GM19043 (cell line): ENCODE measurements around the gene DHRS13.
A peak's percentile ranks its signal among the peaks of the same experiment; 100 is the strongest.
"Not testable (repeated sequence)": the region's sequence is repeated elsewhere in the genome, so short reads cannot be mapped to it uniquely, and the experiment has no call there.

Experiments
- ATAC-seq: cut with Tn5 transposase; IDR thresholded peaks from one replicate; pipeline ENCODE4 v1.9.1; 2021; ENCODE audit warnings: low read depth; ENCODE audit not compliant: unreplicated experiment

DHRS13 gene

DNA sequence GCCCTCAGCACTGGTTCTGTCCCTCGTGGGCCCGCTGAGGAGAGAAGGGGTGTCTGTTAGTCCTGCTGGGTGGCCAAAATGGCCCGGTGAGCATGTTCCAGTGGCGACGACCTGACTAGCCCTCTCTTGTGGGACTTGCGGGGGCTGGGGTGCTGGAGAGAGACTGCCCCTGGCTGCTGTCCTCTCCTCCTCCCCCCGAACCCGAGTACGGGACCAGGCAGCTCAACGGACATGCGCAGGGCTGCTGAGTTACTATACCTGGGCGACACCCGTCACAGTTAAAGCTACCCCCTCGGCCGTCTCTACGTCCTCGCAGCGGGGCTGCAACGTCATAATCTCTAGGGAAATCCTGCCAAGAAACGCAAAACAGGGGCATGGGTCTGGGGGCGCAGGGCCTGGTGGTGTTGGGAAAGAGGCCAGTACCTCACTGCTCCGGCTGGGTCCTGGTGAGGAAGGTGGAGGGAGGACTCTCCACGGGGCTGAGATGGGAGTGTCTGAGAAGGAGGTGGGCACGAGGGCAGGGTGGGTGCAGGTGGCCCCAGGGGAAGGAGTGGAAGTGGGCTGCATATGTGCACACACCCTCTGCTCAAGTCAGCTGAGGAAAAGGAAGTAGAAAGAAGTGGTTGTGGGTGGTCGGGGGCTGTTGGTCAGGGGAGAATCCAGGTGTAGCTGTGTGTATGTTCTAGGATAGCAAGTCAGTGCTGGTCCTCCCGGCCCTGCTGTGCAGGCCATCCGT lies 18.7 kb downstream of the DHRS13 start:
- ATAC-seq: no peak

- no peak for ATAC-seq
Observed at GRCh38 chr17:28882154-28882895, 20.6 kb downstream of the DHRS13 start.

- ATAC-seq: no peak
Observed at GRCh38 chr17:28881533-28882056, 21.3 kb downstream of the DHRS13 start.

GRCh38 chr17:28880572-28880945 lies 22.3 kb downstream of the DHRS13 start:
- ATAC-seq: no peak

DNA sequence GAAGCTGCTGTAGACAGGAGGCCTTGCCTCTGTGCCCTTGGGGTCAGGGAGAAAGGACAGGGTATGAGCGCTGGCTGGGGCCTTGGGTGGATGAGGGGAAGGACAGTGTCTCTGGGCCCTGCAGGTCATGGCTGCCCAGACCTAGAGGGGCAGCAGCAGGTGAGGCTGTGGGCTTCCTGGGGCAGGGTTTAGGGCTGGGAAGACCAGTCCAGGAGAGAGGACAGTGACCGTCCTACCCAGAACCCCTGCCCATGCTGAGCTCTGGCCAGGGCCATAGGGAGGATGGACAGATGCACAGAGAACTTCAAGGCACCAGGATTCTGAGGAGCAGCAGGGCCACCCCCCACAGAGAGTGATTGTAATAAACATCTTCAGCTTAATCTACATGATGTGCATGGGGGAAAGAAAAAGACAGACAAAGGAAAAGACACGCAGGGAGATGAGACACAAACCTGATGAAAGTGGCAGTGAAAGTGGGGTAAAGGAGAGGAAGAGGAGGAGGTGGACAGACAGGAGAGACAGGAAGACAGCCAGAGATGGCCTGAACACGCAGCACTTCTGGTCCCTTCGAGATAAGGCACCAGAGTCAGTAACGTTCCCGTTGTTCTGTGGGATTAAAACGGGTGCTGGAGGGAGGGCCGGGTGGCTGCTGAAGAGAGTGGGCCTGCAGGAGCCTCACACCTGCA lies 22.9 kb downstream of the DHRS13 start:
- ATAC-seq: no peak

- ATAC-seq: no peak
Observed at GRCh38 chr17:28878981-28879380, 23.9 kb downstream of the DHRS13 start.

GRCh38 chr17:28878158-28878910 lies 24.5 kb downstream of the DHRS13 start:
- no peak for ATAC-seq

- not testable (repeated sequence) for ATAC-seq
Observed at GRCh38 chr17:28877150-28877711, 25.6 kb downstream of the DHRS13 start.

- ATAC-seq: no peak
Observed at GRCh38 chr17:28875848-28876550, 26.9 kb downstream of the DHRS13 start.

- ATAC-seq: no peak
Observed at GRCh38 chr17:28874750-28875149, 28.1 kb downstream of the DHRS13 start.

DNA sequence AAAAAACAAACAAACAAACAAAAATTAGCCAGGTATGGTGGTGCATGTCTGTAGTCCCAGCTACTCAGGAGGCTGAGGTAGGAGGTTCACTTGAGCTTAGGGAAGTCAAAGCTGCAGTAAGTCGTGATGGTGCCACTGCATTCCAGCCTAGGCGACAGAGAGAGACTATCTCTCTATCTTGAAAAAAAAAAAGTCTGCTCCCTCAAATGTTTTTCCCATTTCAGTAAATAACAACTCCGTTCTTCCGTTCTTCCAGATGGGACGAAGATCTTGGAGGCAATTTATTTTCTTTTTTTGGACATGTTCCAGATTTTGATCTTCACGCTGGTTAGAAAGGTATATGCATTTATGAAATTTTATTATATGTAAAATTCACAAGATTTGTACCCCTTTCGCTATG lies 29.0 kb downstream of the DHRS13 start:
- ATAC-seq: no peak

DNA sequence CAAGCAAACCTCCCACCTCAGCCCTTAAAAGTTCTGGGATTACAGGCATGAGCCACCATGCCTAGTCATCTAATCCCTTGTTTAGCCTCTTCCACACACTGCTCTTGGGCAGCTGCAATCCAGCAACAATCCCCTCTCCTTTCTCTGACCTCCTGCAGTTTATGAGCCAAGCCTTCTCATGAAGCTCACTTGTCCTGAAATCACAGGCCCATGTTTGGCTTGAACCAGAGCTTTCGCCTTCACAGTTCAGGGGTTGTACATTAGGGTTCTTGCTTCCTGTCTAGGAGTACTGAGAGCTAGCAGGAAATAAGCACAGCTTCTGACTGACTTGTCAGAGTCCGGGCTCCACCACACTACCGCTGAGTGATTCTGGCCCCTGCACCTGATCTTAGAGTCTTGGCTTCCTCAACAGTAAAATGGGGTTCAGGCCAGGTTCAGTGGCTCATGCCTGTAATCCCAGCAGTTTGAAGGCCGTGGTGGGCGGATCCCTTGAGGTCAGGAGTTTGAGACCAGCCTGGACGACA lies 31.8 kb downstream of the DHRS13 start:
- ATAC-seq: peak; percentile 94

DNA sequence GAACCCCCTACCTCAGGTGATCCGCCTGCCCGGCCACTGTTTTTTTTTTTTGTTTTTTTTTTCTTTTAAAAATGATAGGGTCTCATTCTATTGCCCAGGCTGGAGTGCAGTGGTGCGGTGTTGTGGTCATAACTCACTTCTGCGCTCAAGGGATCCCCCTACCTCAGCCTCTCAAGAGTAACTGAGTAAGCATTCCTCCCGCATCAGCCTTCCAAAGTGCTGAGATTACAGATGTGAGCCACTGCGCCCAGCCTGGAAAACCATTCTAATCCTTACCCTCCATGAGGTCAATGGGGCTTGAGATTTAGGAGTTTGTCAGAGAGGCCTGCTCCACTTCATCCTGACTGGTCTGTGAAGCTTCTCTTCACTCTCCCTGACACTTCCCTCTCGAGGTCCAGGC lies 35.6 kb downstream of the DHRS13 start:
- ATAC-seq: no peak

DNA sequence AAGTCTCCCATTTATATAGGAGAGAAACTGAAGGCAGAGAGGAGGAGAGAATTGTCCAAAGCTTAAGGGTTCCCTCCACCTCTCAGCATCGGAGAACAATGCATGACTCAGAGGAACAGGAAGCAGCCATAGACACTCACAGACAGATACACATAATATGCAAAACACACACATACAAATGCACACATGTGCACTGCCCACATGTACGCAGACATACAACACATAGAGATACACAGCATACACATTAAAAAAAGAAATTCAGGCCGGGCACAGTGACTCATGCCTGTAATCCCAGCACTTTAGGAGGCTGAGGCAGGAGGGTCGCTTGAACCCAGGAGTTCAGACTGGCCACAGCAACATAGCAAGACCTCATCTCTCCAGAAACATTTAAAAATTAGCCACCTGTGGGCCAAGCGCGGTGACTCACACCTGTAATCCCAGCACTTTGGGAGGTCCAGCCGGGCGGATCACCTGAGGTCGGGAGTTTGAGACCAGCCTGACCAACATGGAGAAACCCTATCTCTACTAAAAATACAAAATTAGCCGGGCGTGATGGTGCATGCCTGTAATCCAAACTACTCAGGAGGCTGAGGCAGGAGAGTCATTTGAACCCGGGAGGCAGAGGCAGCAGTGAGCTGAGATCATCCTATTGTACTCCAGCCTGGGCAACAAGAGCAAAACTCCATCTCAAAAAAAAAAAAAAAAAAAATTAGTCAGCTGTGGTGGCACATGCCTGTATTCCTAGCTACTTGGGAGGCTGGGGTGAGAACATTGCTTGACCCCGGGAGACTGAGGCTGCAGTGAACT lies 36.7 kb downstream of the DHRS13 start:
- ATAC-seq: no peak

GRCh38 chr17:28864991-28865849 lies 37.7 kb downstream of the DHRS13 start:
- ATAC-seq: no peak

- ATAC-seq: no peak
Observed at GRCh38 chr17:28863953-28864352, 38.9 kb downstream of the DHRS13 start.

GRCh38 chr17:28862561-28862960 lies 40.3 kb downstream of the DHRS13 start:
- no peak for ATAC-seq
